ENCODE data around the gene CAMK2G. TPM values are rescaled to one million over a fixed set of nuclear protein-coding genes. Genes with fewer than 3 reads are reported as not detected.

The CAMK2G gene
- total RNA-seq, 2 experiments from 2014 or later = 22.9 to 26.3 TPM

DNA sequence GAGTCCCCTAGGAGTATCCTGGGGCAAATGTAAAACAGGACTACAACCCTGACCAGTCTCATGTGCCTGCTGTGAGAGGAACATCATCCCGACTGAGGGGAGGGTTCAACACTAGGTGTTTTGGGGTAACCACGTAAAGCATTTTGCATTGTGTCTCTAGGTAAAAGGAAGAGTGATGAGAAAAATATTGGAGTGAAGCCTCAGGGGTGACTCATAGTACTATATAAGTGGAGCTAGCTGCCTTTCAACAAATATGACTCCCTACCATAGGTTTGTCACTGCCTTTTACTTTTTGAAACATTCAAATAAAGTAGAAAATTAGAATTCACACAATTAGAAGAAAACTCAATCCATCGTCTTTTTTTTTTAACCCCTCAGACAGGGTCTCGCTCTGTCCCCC is 2.6 kb upstream of the CAMK2G start:
- Mint-ChIP-seq H3K36me3 (ENCODE audit: low read depth) (peaks cover 1% of the 10 kb centered on the region), H3K9me3 (no peaks in the 10 kb centered on the region), H3K4me1 (ENCODE audit: low read depth) (peaks cover 58% of the 10 kb centered on the region), H3K4me3 (no peak overlapping the region), H3K27me3 (ENCODE audit: low read depth) (no peaks in the 10 kb centered on the region), H3K27ac (peak overlapping the region; percentile 16)
- DNase-seq = no peak
- intact Hi-C loops (cut with micrococcal nuclease) = loop anchor here (5.0 to 10.0 kb wide), 3 partner anchors 465 to 1358 kb away; partner anchors contain the start of genes ANXA7, COMTD1 and DNAJC9
- CTCF ChIA-PET = interaction anchor here (1.2 to 12.1 kb wide), 4 partner anchors 16 to 106 kb away, joined by 3 to 443 read pairs (median 126); no protein-coding TSS in a partner anchor

DNA sequence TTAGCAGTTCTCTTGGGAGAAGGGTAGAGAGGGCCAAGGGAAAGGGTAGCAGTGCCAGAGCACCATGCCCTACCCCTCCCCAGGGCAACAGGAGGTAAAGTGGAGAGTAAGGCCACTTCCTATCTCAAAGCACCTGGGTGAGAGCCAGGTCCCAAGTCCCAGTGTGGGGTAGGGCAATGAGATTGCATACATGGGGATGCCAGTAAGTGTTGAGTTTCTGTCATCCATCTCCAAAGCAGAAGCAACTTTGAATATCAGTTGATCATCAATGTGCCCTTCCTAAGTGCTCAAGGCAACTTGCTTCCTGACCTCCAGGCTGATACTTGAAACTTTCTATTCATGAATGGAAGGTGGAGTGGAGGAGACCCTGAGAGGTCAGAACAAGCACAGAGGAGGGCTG is 2.2 kb upstream of the CAMK2G start:
- H3K4me1 Mint-ChIP-seq (ENCODE audit: low read depth) = peaks cover 62% of the 10 kb centered on the region
- peaks cover 1% of the 10 kb centered on the region for H3K36me3 Mint-ChIP-seq (ENCODE audit: low read depth)
- no peak for DNase-seq
- CTCF ChIA-PET = interaction anchor here (7.1 to 12.1 kb wide), 3 partner anchors 16 to 65 kb away, joined by 89 to 443 read pairs (median 164); no protein-coding TSS in a partner anchor
- no peak overlapping the region for H3K4me3 Mint-ChIP-seq
- no peaks in the 10 kb centered on the region for H3K27me3 Mint-ChIP-seq (ENCODE audit: low read depth)
- no peaks in the 10 kb centered on the region for H3K9me3 Mint-ChIP-seq
- H3K27ac Mint-ChIP-seq = peak overlapping the region; percentile 16
- intact Hi-C loops (cut with micrococcal nuclease) = loop anchor here (5.0 to 10.0 kb wide), 3 partner anchors 464 to 1358 kb away; partner anchors contain the start of genes ANXA7, COMTD1 and DNAJC9

DNA sequence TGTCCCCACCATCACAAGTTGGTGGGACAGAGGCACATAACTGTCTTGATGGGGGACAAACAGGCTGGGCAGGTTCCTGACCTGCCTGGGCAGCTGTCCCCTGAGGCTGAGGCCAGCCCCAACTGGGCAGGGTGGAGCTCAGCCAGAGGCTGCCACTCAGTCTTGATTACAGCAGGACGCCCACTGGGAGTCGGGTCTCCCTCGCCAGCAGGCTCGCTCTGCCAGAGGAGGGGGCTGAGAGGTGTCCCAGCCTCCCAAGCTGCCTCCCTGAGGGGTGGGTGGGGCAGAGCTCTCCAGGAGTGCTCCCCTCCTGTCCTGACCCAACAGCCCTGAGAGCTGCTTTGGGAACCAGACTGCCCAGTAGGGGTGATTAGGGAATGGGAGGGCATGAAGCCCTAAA is 1.8 kb upstream of the CAMK2G start:
- Mint-ChIP-seq H3K27ac (peak overlapping the region; percentile 46), H3K4me3 (no peak overlapping the region), H3K9me3 (no peaks in the 10 kb centered on the region), H3K4me1 (ENCODE audit: low read depth) (peaks cover 63% of the 10 kb centered on the region), H3K27me3 (ENCODE audit: low read depth) (no peaks in the 10 kb centered on the region), H3K36me3 (ENCODE audit: low read depth) (peaks cover 2% of the 10 kb centered on the region)
- CTCF ChIA-PET = interaction anchor here (7.1 to 12.1 kb wide), 3 partner anchors 15 to 66 kb away, joined by 89 to 443 read pairs (median 164); no protein-coding TSS in a partner anchor
- DNase-seq = no peak
- intact Hi-C loops (cut with micrococcal nuclease) = loop anchor here (5.0 to 10.0 kb wide), 3 partner anchors 464 to 1359 kb away; partner anchors contain the start of genes ANXA7, COMTD1 and DNAJC9

GRCh38 chr10:73875139-73875475 is 752 bp upstream of the CAMK2G start:
- peak; percentile 56 for DNase-seq
- CTCF ChIA-PET = interaction anchor here (0.7 to 12.1 kb wide), 4 partner anchors 14 to 362 kb away, joined by 3 to 443 read pairs (median 126); no protein-coding TSS in a partner anchor

GRCh38 chr10:73873838-73874215 is 528 bp downstream of the CAMK2G start:
- CTCF ChIA-PET = interaction anchor here (7.8 to 12.1 kb wide), 2 partner anchors 13 to 27 kb away, joined by 164 to 443 read pairs; no protein-coding TSS in a partner anchor
- no peak for DNase-seq
- intact Hi-C loops (cut with micrococcal nuclease) = loop anchor here (10.0 kb wide), 1 partner anchor 1361 kb away; the partner anchor contains the start of gene COMTD1

More at GRCh38 chr10:73875139-73875475, 752 bp upstream of the CAMK2G start:
- Mint-ChIP-seq H3K36me3 (ENCODE audit: low read depth) (peaks cover 4% of the 10 kb centered on the region), H3K9me3 (no peaks in the 10 kb centered on the region), H3K4me1 (ENCODE audit: low read depth) (peaks cover 72% of the 10 kb centered on the region), H3K27ac (peak overlapping the region; percentile 88), H3K4me3 (peak overlapping the region; percentile 84), H3K27me3 (ENCODE audit: low read depth) (no peaks in the 10 kb centered on the region)
- intact Hi-C loops (cut with micrococcal nuclease) = loop anchor here (1.0 to 10.0 kb wide), 6 partner anchors 10 to 1360 kb away; partner anchors contain the start of genes ANXA7, COMTD1 and DNAJC9

GRCh38 chr10:73873142-73873837 is 1.1 kb downstream of the CAMK2G start:
- peak overlapping the region; percentile 58 for H3K27ac Mint-ChIP-seq
- CTCF ChIA-PET = interaction anchor here (7.8 to 12.1 kb wide), 2 partner anchors 12 to 26 kb away, joined by 164 to 443 read pairs; no protein-coding TSS in a partner anchor
- H3K4me1 Mint-ChIP-seq (ENCODE audit: low read depth) = peaks cover 63% of the 10 kb centered on the region
- DNase-seq = no peak
- intact Hi-C loops (cut with micrococcal nuclease) = loop anchor here (10.0 kb wide), 1 partner anchor 1362 kb away; the partner anchor contains the start of gene COMTD1
- no peaks in the 10 kb centered on the region for H3K27me3 Mint-ChIP-seq (ENCODE audit: low read depth)
- H3K9me3 Mint-ChIP-seq = no peaks in the 10 kb centered on the region
- H3K4me3 Mint-ChIP-seq = peak overlapping the region; percentile 70
- peaks cover 4% of the 10 kb centered on the region for H3K36me3 Mint-ChIP-seq (ENCODE audit: low read depth)

More at GRCh38 chr10:73873838-73874215, 528 bp downstream of the CAMK2G start:
- H3K36me3 Mint-ChIP-seq (ENCODE audit: low read depth) = peaks cover 4% of the 10 kb centered on the region
- H3K4me1 Mint-ChIP-seq (ENCODE audit: low read depth) = peaks cover 65% of the 10 kb centered on the region
- H3K27me3 Mint-ChIP-seq (ENCODE audit: low read depth) = no peaks in the 10 kb centered on the region
- peak overlapping the region; percentile 55 for H3K4me3 Mint-ChIP-seq
- no peaks in the 10 kb centered on the region for H3K9me3 Mint-ChIP-seq
- H3K27ac Mint-ChIP-seq = no peak overlapping the region

DNA sequence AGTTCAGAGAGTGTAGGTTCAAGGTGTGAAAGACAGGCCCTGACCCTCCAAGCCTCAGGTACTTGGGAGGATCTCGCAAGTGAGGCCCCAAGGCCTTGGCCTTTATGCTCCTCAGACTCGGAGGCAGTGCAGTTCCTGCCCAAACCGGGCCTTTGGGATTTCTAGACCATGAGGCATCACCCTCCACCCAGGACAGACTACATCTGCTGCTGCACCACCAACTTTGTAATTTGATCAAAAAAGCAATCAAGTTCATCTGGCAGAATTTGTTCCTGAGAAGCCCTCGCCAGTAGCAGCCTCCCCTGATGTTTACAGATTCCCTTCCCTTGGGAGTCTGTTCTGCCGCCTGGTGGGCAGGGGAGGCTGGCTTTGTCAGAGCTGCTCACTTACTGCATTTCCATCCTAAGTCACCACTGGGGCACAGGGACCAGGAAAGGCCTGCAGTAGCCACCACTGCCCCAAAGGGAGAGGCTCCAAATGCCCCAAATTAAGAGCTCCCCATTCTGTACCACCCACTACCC is 2.1 kb downstream of the CAMK2G start:
- Mint-ChIP-seq H3K27ac (peak overlapping the region; percentile 20), H3K36me3 (ENCODE audit: low read depth) (peaks cover 4% of the 10 kb centered on the region), H3K27me3 (ENCODE audit: low read depth) (no peaks in the 10 kb centered on the region), H3K9me3 (no peaks in the 10 kb centered on the region), H3K4me1 (ENCODE audit: low read depth) (peaks cover 64% of the 10 kb centered on the region), H3K4me3 (peak overlapping the region; percentile 70)
- intact Hi-C loops (cut with micrococcal nuclease) = loop anchor here (10.0 kb wide), 1 partner anchor 1363 kb away; the partner anchor contains the start of gene COMTD1
- no peak for DNase-seq
- CTCF ChIA-PET = interaction anchor here (1.2 kb wide), 1 partner anchor 23 kb away, joined by 4 read pairs; no protein-coding TSS in a partner anchor

DNA sequence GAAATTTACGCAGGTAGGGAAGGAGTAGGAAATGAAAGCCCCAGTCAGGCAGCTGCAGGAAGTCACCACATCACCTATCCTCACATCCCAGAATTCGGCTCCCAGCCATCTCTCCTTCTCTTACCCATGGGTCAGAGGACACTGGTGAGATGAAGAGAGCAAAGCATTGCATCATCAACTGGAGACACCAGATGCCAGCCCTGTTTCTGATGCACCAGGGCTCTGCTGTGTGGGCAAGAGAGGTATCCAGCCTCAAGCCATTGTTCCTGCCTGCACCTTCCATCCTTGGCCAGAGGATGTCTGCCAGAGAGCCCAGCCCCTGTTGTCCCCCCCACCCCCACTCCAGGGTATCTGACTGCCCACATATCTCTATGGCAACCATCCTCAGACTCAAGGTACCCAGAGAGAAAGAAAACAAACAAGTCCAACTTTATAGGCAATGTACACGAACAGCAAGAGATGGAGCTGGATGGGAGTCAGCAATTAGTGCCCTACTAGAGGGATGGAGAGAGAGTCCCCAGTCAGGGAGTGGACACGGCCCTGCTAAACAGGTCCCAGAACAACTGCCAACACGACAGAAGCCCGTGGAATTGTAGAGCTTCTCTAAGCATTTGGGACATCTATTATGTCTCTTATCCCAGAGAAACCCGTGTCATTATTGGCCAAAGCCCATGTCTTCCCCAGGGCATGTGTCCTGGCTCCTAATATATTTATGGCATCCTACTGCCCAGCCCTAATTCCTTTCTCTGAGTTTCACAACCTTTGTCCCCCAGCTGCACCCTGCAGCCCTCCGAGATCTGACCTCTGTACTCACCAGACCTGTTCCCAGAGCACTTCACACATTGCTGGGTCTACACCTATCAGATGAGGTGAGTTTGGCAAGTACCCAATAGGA is 2.8 kb downstream of the CAMK2G start:
- no peak for DNase-seq
- H3K36me3 Mint-ChIP-seq (ENCODE audit: low read depth) = peaks cover 4% of the 10 kb centered on the region
- CTCF ChIA-PET = interaction anchor here (1.2 to 2.3 kb wide), 2 partner anchors 8 to 22 kb away, joined by 4 to 15 read pairs; no protein-coding TSS in a partner anchor
- no peaks in the 10 kb centered on the region for H3K9me3 Mint-ChIP-seq
- no peaks in the 10 kb centered on the region for H3K27me3 Mint-ChIP-seq (ENCODE audit: low read depth)
- peaks cover 64% of the 10 kb centered on the region for H3K4me1 Mint-ChIP-seq (ENCODE audit: low read depth)
- intact Hi-C loops (cut with micrococcal nuclease) = loop anchor here (10.0 kb wide), 1 partner anchor 1363 kb away; the partner anchor contains the start of gene COMTD1
- H3K27ac Mint-ChIP-seq = peak overlapping the region; percentile 65
- H3K4me3 Mint-ChIP-seq = no peak overlapping the region

DNA sequence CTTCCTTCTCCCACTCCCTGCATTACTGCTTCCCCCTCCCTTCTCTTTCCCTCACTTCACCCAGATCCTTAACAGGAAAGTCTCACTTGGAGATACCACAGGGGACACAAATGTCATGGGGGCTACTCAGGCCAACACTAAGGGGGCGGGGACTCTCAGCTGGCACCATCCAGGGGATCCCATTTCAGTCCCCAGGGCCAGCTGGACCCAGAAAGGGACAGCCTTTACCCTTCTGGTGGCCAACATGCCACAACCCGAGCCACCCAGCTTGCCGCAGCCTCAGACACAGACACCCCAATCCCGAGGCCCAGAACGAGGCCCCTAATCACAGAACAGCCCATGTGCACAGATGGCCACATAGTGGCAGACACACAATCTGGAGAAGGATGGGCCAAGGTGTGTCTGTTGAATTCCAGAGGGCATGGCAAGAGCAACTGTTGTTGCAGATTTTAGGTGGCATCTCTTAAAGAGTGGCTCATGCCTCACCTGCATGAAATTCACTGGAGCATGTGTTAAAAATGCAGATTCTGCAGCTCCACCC is 5.6 kb downstream of the CAMK2G start:
- no peak overlapping the region for H3K4me3 Mint-ChIP-seq
- CTCF ChIA-PET = interaction anchor here (1.2 to 2.3 kb wide), 4 partner anchors 11 to 20 kb away, joined by 3 to 15 read pairs (median 9); no protein-coding TSS in a partner anchor
- no peaks in the 10 kb centered on the region for H3K9me3 Mint-ChIP-seq
- DNase-seq = no peak
- peaks cover 79% of the 10 kb centered on the region for H3K4me1 Mint-ChIP-seq (ENCODE audit: low read depth)
- peaks cover 8% of the 10 kb centered on the region for H3K36me3 Mint-ChIP-seq (ENCODE audit: low read depth)
- H3K27ac Mint-ChIP-seq = peak overlapping the region; percentile 95
- intact Hi-C loops (cut with micrococcal nuclease) = no loop called here
- H3K27me3 Mint-ChIP-seq (ENCODE audit: low read depth) = no peaks in the 10 kb centered on the region

DNA sequence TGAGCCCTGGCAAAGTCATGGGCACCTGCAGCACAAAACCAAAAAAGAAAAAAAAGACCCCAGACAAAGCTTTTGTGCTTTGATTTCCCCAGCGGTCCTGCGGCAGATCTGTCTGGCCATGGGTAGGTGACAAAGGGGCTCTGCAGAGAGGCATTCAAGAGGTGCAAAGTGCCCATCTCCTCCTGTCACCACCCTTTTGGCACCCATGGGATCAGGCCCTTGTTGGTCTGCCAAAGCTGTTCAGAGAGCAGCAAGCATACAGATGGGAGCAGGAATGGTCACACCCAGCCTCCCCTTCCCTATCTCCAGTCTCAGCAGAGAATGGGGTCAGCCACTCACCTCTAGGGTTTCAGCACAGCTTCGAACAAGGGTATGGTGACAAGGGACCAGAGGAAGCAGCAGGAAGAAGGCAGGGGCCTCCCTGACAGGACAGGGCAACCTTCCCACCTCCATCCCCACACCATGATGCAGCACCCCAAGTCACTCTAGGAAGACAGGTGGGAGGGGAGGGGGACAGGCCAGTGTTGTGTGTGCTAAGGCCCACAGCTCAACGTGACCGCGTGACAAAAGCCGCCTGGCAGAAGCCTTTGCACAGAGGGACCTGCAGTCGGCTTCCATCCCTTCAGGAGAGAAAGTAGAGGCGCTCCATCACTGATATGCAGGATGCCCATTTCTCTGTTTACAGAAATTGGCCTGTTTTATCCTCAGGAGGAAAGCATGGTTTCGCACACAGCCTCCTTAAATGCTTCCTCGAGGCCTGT is 6.3 kb downstream of the CAMK2G start:
- H3K4me3 Mint-ChIP-seq = no peak overlapping the region
- CTCF ChIA-PET = interaction anchor here (0.6 to 2.1 kb wide), 4 partner anchors 11 to 72 kb away, joined by 3 to 12 read pairs (median 4); no protein-coding TSS in a partner anchor
- H3K4me1 Mint-ChIP-seq (ENCODE audit: low read depth) = peaks cover 82% of the 10 kb centered on the region
- DNase-seq = no peak
- intact Hi-C loops (cut with micrococcal nuclease) = no loop called here
- H3K36me3 Mint-ChIP-seq (ENCODE audit: low read depth) = peaks cover 8% of the 10 kb centered on the region
- peak overlapping the region; percentile 95 for H3K27ac Mint-ChIP-seq
- no peaks in the 10 kb centered on the region for H3K9me3 Mint-ChIP-seq
- no peaks in the 10 kb centered on the region for H3K27me3 Mint-ChIP-seq (ENCODE audit: low read depth)
